GM23248 (cell line): ENCODE measurements around the gene ZDHHC1. TPM values are rescaled to one million over a fixed set of nuclear protein-coding genes. Genes with fewer than 3 reads are reported as not detected.

Experiments
- DNase-seq: peaks from one replicate; pipeline ENCODE4 v3.0.0-alpha.2; 2015
- H2AFZ ChIP-seq: fragments of 200-600 bp; sonication (generic); 2 replicates; pipeline ENCODE4 v1.6.1; 2016; ENCODE audit warnings: antibody characterized with exemption
- H3F3A ChIP-seq: fragments of 200-600 bp; sonication (generic); 2 replicates; pipeline ENCODE4 v1.6.1; 2016; ENCODE audit warnings: mild to moderate bottlenecking, antibody characterized with exemption, mixed run types; ENCODE audit not compliant: insufficient read depth
- H3K27ac ChIP-seq: fragments of 200-600 bp; sonication (generic); 2 replicates; pipeline ENCODE4 v1.5.1; 2016; ENCODE audit warnings: mild to moderate bottlenecking
- H3K27me3 ChIP-seq: fragments of 200-600 bp; sonication (generic); replicated peaks from 2 replicates; pipeline ENCODE4 v1.6.1; 2016; ENCODE audit warnings: mild to moderate bottlenecking; ENCODE audit not compliant: insufficient read depth
- H3K36me3 ChIP-seq: fragments of 200-600 bp; sonication (generic); 2 replicates; pipeline ENCODE4 v1.6.1; 2016; ENCODE audit warnings: low read depth, mild to moderate bottlenecking
- H3K4me1 ChIP-seq: fragments of 200-600 bp; sonication (generic); 2 replicates; pipeline ENCODE4 v1.6.1; 2016; ENCODE audit warnings: mild to moderate bottlenecking; ENCODE audit not compliant: insufficient read depth
- H3K4me2 ChIP-seq: fragments of 200-600 bp; sonication (generic); one replicate; pipeline ENCODE4 v1.6.1; 2016; ENCODE audit warnings: mild to moderate bottlenecking; ENCODE audit not compliant: unreplicated experiment
- H3K4me3 ChIP-seq: fragments of 200-600 bp; sonication (generic); 2 replicates; pipeline ENCODE4 v1.5.1; 2016; ENCODE audit warnings: mild to moderate bottlenecking
- H3K79me2 ChIP-seq: fragments of 200-600 bp; sonication (generic); 2 replicates; pipeline ENCODE4 v1.6.1; 2016; ENCODE audit warnings: mild to moderate bottlenecking; ENCODE audit not compliant: insufficient read depth
- H3K9ac ChIP-seq: fragments of 200-600 bp; sonication (generic); 2 replicates; pipeline ENCODE4 v1.6.1; 2016; ENCODE audit warnings: mild to moderate bottlenecking
- H3K9me2 ChIP-seq: fragments of 200-600 bp; sonication (generic); 2 replicates; pipeline ENCODE4 v1.6.1; 2016; ENCODE audit warnings: mixed run types, mild to moderate bottlenecking, moderate library complexity; ENCODE audit not compliant: insufficient read depth
- H3K9me3 ChIP-seq: fragments of 200-600 bp; sonication (generic); one replicate; pipeline ENCODE4 v1.6.1; 2017; ENCODE audit warnings: low read depth
- H4K20me1 ChIP-seq: fragments of 200-600 bp; sonication (generic); 2 replicates; pipeline ENCODE4 v1.6.0; 2016; ENCODE audit not compliant: insufficient read depth
- EZH2 ChIP-seq: fragments of 200-600 bp; sonication (generic); IDR thresholded peaks from 2 replicates; pipeline ENCODE4 v1.6.1; 2018; ENCODE audit warnings: antibody characterized with exemption, mild to moderate bottlenecking; ENCODE audit not compliant: insufficient read depth, poor library complexity, severe bottlenecking
- EZH2phosphoT487 ChIP-seq: fragments of 200-600 bp; sonication (generic); IDR thresholded peaks from 2 replicates; pipeline ENCODE4 v1.6.1; 2018; ENCODE audit warnings: antibody characterized with exemption, moderate library complexity, mild to moderate bottlenecking, low read depth; ENCODE audit not compliant: insufficient read depth
- WGBS, 2 experiments: methylation state at CpG; one replicate each; pipeline ENCODE4 v1.1.6; 2015 to 2017; ENCODE audit warnings: low lambda C conversion rate in 2 of 2, low coverage in 1 of 2; ENCODE audit errors: missing lambda C conversion rate in 2 of 2; 5-methylcytosine and 5-hydroxymethylcytosine counted together
- in situ Hi-C: fragments of 300-500 bp; cut with MboI; formaldehyde crosslinking; loops from 2 replicates; pipeline ENCODE4 v1.15.0; 2020
- polyA plus RNA-seq: library from polyadenylated mRNA; unstranded; fragments of >200 nt; fragmentation: Nextera tagmentation; extraction: Ambion mirVana; gene quantifications from 2 replicates; pipeline ENCODE4 v1.2.1, GENCODE V29; 2016
- total RNA-seq: library from RNA; depleted of rRNA; stranded (reverse); fragments of >200 nt; shearing (Covaris generic); gene quantifications from 2 replicates; pipeline ENCODE4 v1.2.3, GENCODE V29; 2014

ZDHHC1 gene
- total and polyA plus RNA-seq, 2 experiments from 2014 or later: 9.2 to 10.9 TPM

DNA sequence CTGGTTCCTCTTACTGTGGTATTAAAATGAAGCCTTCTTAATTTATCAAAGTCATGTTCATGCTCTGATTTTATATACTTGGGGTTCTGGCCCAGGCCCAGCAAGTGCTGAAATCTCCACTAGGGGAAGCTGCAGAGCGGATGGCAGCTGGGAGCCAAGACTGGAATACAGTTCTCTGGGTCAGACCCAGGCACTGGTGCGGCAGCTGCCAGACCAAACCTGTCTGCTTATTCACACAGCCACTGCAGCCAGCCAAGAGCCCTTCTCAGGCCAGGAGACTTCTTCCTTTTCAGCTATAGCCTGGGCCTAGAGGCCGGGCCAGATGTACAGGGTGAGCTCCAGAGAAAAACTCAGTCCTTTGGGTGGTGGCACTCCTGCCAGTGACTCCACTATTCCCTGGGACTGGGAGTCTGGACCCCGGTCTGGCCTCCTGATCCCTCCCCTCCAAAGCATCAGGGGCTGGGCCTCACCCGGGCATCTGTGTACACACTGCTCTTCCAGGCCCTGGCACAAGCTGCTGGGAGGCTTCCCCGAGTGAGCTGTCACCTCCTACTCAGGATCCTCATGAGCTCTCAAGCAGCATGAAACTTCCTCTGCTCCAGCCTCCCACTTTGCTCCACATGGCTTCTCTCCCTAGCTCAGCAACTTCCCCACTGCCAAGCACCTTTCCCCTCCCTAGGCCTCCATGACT lies 40.3 kb upstream of the ZDHHC1 start:
- H3K4me1 ChIP-seq: peaks cover 41% of the 10 kb centered on the region
- H3K27me3 ChIP-seq: no peaks in the 10 kb centered on the region
- 27 to 30% methylated on average over 6 of the region's 6 CpGs for WGBS, 2 experiments
- peaks cover 84% of the 10 kb centered on the region for H3K79me2 ChIP-seq
- H3F3A ChIP-seq: peaks cover 10% of the 10 kb centered on the region
- H4K20me1 ChIP-seq: peaks cover 10% of the 10 kb centered on the region
- no peak overlapping the region for H3K4me3 ChIP-seq
- TF ChIP-seq EZH2phosphoT487 (no peak), EZH2 (no peak)
- in situ Hi-C loops: no loop called here
- no peaks in the 10 kb centered on the region for H3K9me3 ChIP-seq
- H3K36me3 ChIP-seq: no peaks in the 10 kb centered on the region
- peak overlapping the region; percentile 11 for H3K4me2 ChIP-seq
- no peaks in the 10 kb centered on the region for H3K9me2 ChIP-seq
- H2AFZ ChIP-seq: no peak overlapping the region
- peak overlapping the region; percentile 66 for H3K27ac ChIP-seq
- peak; percentile 91 for DNase-seq
- peak overlapping the region; percentile 20; the same call in 1 of the 2 replicates for H3K9ac ChIP-seq

DNA sequence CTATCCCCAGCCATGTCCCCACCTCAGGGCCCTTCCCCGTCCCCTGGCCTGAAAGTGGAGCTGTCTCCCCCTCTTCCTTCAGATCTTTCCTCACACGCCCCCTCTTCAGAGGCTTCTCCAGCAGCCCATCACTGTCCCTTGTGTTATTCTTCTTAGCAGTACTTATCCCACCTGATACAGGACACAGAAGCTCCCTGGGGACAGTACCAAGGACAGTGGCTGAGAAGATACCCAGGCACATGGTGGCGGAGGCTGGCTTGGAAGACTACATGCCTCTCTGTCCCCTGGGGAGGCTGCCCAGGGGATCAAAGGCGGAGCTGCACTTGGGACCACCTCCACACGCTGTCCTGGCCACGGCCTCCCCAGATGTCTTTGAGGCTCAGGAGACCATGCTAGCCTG lies 38.6 kb upstream of the ZDHHC1 start:
- Histone ChIP-seq H3K9me3 (no peaks in the 10 kb centered on the region), H4K20me1 (peaks cover 10% of the 10 kb centered on the region), H3K79me2 (peaks cover 78% of the 10 kb centered on the region), H3K4me1 (peaks cover 39% of the 10 kb centered on the region), H2AFZ (no peak overlapping the region), H3F3A (peaks cover 10% of the 10 kb centered on the region), H3K27me3 (no peaks in the 10 kb centered on the region), H3K9me2 (no peaks in the 10 kb centered on the region), H3K4me3 (no peak overlapping the region), H3K4me2 (no peak overlapping the region), H3K36me3 (no peaks in the 10 kb centered on the region), H3K9ac (no peak overlapping the region), H3K27ac (no peak overlapping the region)
- in situ Hi-C loops: no loop called here
- TF ChIP-seq EZH2phosphoT487 (no peak), EZH2 (no peak)
- 95 to 97% methylated on average over 6 of the region's 6 CpGs for WGBS, 2 experiments
- DNase-seq: no peak

DNA sequence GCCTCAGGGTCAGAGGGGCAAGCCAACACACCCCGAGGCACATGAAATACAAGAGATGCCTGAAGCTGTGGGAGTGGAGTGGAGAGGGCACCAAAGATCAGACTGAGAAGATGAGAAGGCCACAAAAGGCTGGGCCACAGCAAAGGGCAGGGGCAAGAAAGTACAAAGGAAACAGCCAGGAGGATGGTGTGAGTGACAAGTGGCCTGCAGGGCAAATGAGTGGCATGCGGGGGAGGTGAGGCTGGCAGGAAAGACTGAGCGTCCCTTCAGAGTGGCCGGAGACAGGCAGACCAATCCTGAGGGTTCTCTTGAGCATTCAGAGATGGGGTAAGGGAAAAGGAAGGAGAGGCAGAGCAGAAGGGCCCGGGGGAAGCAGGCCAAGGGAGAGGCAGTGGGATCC lies 37.8 kb upstream of the ZDHHC1 start:
- 90 to 94% methylated on average over 5 of the region's 5 CpGs for WGBS, 2 experiments
- TF ChIP-seq EZH2phosphoT487: no peak
- TF ChIP-seq EZH2: no peak

DNA sequence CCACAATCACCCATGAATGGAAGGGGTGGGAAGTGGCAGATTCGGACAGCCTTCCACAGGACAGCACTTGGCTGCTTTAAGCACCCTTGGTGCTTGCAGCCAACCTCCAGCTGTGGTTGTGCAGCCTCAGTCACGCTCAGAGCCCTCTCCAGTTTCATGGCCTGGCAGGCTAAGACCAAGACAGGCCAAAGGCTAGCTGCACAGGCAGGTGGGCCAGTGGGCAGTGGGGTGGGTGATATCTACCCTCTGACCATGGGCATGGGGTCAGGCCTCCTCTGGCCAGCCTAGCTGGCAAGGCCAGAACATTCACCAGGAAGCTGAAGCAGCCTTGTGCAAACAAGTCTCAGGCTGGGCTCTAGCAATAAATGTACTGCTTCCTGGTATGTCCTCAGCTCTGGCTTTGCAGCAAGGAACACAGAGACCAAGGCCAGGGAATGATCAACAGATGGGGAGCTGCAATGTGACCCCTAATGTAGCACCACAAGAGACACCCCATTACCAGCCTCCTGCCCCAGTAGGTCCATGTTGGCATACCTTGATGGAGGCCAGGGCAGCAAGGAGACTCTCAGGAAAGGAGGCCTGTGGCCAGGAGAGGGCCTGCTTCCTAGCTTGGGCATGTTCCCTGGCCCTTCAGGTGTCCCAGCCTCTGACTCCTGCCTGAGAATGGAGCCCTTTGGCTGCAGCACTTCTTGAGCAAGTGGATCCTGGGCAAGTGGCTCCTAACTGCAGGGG lies 35.6 kb upstream of the ZDHHC1 start:
- in situ Hi-C loops: no loop called here
- no peak for TF ChIP-seq EZH2phosphoT487
- TF ChIP-seq EZH2: no peak
- H3K4me2 ChIP-seq: no peak overlapping the region
- no peak overlapping the region for H3K4me3 ChIP-seq
- no peak for DNase-seq
- H3K79me2 ChIP-seq: peaks cover 83% of the 10 kb centered on the region
- H2AFZ ChIP-seq: no peak overlapping the region
- H3F3A ChIP-seq: peaks cover 10% of the 10 kb centered on the region
- WGBS, 2 experiments: 32 to 56% methylated on average over 2 of the region's 2 CpGs
- H3K36me3 ChIP-seq: no peaks in the 10 kb centered on the region
- H3K4me1 ChIP-seq: peaks cover 10% of the 10 kb centered on the region
- no peak overlapping the region for H3K9ac ChIP-seq
- no peak overlapping the region for H3K27ac ChIP-seq
- H3K9me3 ChIP-seq: no peaks in the 10 kb centered on the region
- peaks cover 5% of the 10 kb centered on the region for H4K20me1 ChIP-seq
- no peaks in the 10 kb centered on the region for H3K9me2 ChIP-seq
- H3K27me3 ChIP-seq: no peaks in the 10 kb centered on the region

More for the DNA sequence above, 37.8 kb upstream of the ZDHHC1 start:
- Histone ChIP-seq H3F3A (peaks cover 10% of the 10 kb centered on the region), H3K9ac (no peak overlapping the region), H3K4me2 (no peak overlapping the region), H2AFZ (no peak overlapping the region), H3K4me3 (no peak overlapping the region), H3K27me3 (no peaks in the 10 kb centered on the region), H3K9me3 (no peaks in the 10 kb centered on the region), H3K27ac (no peak overlapping the region), H4K20me1 (peaks cover 10% of the 10 kb centered on the region), H3K9me2 (no peaks in the 10 kb centered on the region), H3K4me1 (peaks cover 32% of the 10 kb centered on the region), H3K79me2 (peaks cover 78% of the 10 kb centered on the region), H3K36me3 (no peaks in the 10 kb centered on the region)
- in situ Hi-C loops: no loop called here
- no peak for DNase-seq
